OCI-LY7 (cell line): Measurements from ENCODE around the gene DNER. TPM values are rescaled to one million over a fixed set of nuclear protein-coding genes. Genes with fewer than 3 reads are reported as not detected.

ENCODE experiments used
- BruUV-seq: library from RNA; stranded (reverse); fragments of 400-500 nt; replicated peaks from 2 replicates; lab custom pipeline; 2021; lab: Mats Ljungman, UMichigan
- CTCF ChIA-PET: fragments of 300-600 bp; sonication (Branson Sonifier 250); formaldehyde crosslinking; loops from one replicate; lab custom pipeline; 2022; ENCODE audit warnings: antibody characterized with exemption; ENCODE audit not compliant: unreplicated experiment; lab: Charles Lee
- POLR2A ChIA-PET: fragments of 300-600 bp; sonication (Branson Sonifier 250); formaldehyde crosslinking; loops from one replicate; lab custom pipeline; 2022; ENCODE audit warnings: antibody characterized with exemption; lab: Charles Lee
- DNase-seq: peaks from one replicate; pipeline ENCODE4 v3.0.0-alpha.2; 2015; ENCODE audit warnings: low spot score
- H2AFZ ChIP-seq: fragments of 200-600 bp; sonication (generic), shearing (Covaris generic); 2 replicates; pipeline ENCODE4 v1.6.1; 2014; ENCODE audit warnings: mild to moderate bottlenecking, antibody characterized with exemption, low read length, moderate library complexity
- H3K27ac ChIP-seq: fragments of 200-600 bp; sonication (generic); 2 replicates; pipeline ENCODE4 v1.5.1; 2014; ENCODE audit warnings: mixed run types, low read depth, mild to moderate bottlenecking, moderate library complexity, low read length, inconsistent platforms; ENCODE audit not compliant: poor library complexity, severe bottlenecking
- H3K36me3 ChIP-seq: fragments of 200-600 bp; sonication (generic); 2 replicates; pipeline ENCODE4 v1.6.1; 2014; ENCODE audit warnings: mild to moderate bottlenecking, antibody characterized with exemption, low read length, moderate library complexity, mixed read lengths; ENCODE audit not compliant: insufficient read depth
- H3K4me1 ChIP-seq: fragments of 200-600 bp; sonication (generic); 2 replicates; pipeline ENCODE4 v1.5.1; 2014; ENCODE audit warnings: mild to moderate bottlenecking, low read length; ENCODE audit not compliant: insufficient read depth, poor library complexity, severe bottlenecking
- H3K4me2 ChIP-seq: fragments of 200-600 bp; sonication (generic); 2 replicates; pipeline ENCODE4 v1.6.1; 2014; ENCODE audit warnings: mild to moderate bottlenecking, low read length
- H3K4me3 ChIP-seq: fragments of 200-600 bp; sonication (generic); 2 replicates; pipeline ENCODE4 v1.5.1; 2014; ENCODE audit warnings: mild to moderate bottlenecking, low read depth, low read length; ENCODE audit not compliant: poor library complexity, severe bottlenecking
- H3K79me2 ChIP-seq: fragments of 200-600 bp; sonication (generic); 2 replicates; pipeline ENCODE4 v1.6.1; 2016; ENCODE audit warnings: low read depth, mild to moderate bottlenecking, low read length, moderate library complexity, mixed read lengths; ENCODE audit not compliant: insufficient read depth
- H3K9me2 ChIP-seq: fragments of 200-600 bp; sonication (generic); 2 replicates; pipeline ENCODE4 v1.6.1; 2016; ENCODE audit warnings: mild to moderate bottlenecking, low read length, mixed read lengths; ENCODE audit not compliant: insufficient read depth
- H3K9me3 ChIP-seq: fragments of 200-600 bp; sonication (generic); 2 replicates; pipeline ENCODE4 v1.6.1; 2014; ENCODE audit warnings: mild to moderate bottlenecking, mixed run types, low read length, mixed read lengths
- H4K20me1 ChIP-seq: fragments of 200-600 bp; sonication (generic); 2 replicates; pipeline ENCODE4 v1.6.1; 2014; ENCODE audit warnings: mild to moderate bottlenecking, antibody characterized with exemption, low read length, moderate library complexity, mixed read lengths; ENCODE audit not compliant: insufficient read depth
- EZH2phosphoT487 ChIP-seq: fragments of 200-600 bp; sonication (generic); IDR thresholded peaks from 2 replicates; pipeline ENCODE4 v1.6.1; 2018; ENCODE audit warnings: low read depth, borderline replicate concordance, mild to moderate bottlenecking, mixed run types, antibody characterized with exemption, low read length, moderate library complexity, mixed read lengths
- intact Hi-C: fragments of 100-400 bp; cut with micrococcal nuclease; formaldehyde crosslinking; loops from one replicate; pipeline ENCODE4 v1.10.0; 2022; ENCODE audit not compliant: unreplicated experiment
- total RNA-seq, 2 experiments: library from RNA; depleted of rRNA in 1 of 2; stranded (reverse); fragments of >200 nt in 1 of 2; shearing (Covaris generic) in 1 of 2; gene quantifications; 2 replicates each; pipeline ENCODE4 v1.2.3, GENCODE V29; 2014 to 2022
- TF ChIP-seq, protein P1 (sequence below): fragments of 200-600 bp; sonication (generic); conservative IDR thresholded peaks from 2 replicates; pipeline ENCODE4 v1.5.1; 2014; ENCODE audit warnings: mild to moderate bottlenecking, antibody characterized with exemption, low read length, moderate library complexity, mixed read lengths

The DNER gene
- total RNA-seq, 2 experiments from 2014 or later = not detected

DNA sequence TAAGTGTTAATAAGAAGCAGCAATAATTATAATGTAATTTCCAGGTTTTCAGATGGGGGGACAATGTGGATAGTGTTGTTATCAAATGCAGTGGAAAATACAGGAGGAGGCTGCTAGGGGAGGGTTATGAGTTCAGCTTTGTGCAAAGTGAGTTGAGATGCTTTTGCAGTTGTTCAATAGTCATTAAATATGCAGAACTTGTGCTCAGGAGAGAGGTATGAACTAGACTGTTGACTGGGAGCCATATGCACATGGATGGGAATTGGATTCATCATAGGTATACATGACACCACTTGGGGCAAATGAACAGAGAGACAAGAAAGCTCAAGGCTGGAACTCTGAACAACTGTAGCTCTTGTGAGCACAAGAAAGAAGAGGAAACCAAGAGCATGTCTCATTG lies 261.1 kb downstream of the DNER start:
- H3K4me3 ChIP-seq = no peak overlapping the region

GRCh38 chr2:229451852-229452251 lies 262.5 kb downstream of the DNER start:
- H3K9me3 ChIP-seq = no peaks in the 10 kb centered on the region
- no peaks in the 10 kb centered on the region for H4K20me1 ChIP-seq
- H3K4me3 ChIP-seq = no peak overlapping the region
- H3K4me2 ChIP-seq = no peak overlapping the region
- no peak overlapping the region for H3K27ac ChIP-seq
- H3K4me1 ChIP-seq = no peaks in the 10 kb centered on the region
- no peak for DNase-seq
- H2AFZ ChIP-seq = no peak overlapping the region
- H3K36me3 ChIP-seq = no peaks in the 10 kb centered on the region
- ChIA-PET POLR2A (no interaction called here), CTCF (no interaction called here)
- no peaks in the 10 kb centered on the region for H3K9me2 ChIP-seq
- TF ChIP-seq, protein P1, sequence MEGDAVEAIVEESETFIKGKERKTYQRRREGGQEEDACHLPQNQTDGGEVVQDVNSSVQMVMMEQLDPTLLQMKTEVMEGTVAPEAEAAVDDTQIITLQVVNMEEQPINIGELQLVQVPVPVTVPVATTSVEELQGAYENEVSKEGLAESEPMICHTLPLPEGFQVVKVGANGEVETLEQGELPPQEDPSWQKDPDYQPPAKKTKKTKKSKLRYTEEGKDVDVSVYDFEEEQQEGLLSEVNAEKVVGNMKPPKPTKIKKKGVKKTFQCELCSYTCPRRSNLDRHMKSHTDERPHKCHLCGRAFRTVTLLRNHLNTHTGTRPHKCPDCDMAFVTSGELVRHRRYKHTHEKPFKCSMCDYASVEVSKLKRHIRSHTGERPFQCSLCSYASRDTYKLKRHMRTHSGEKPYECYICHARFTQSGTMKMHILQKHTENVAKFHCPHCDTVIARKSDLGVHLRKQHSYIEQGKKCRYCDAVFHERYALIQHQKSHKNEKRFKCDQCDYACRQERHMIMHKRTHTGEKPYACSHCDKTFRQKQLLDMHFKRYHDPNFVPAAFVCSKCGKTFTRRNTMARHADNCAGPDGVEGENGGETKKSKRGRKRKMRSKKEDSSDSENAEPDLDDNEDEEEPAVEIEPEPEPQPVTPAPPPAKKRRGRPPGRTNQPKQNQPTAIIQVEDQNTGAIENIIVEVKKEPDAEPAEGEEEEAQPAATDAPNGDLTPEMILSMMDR = no peak
- TF ChIP-seq EZH2phosphoT487 = no peak
- intact Hi-C loops = no loop called here
- no TSS peak for BruUV-seq
- no peaks in the 10 kb centered on the region for H3K79me2 ChIP-seq

More for the DNA sequence above, 261.1 kb downstream of the DNER start:
- ChIA-PET CTCF (no interaction called here), POLR2A (interaction anchor here (0.6 kb wide), 1 partner anchor 1885 kb away, joined by 3 read pairs; no protein-coding TSS in a partner anchor)
- no peak for TF ChIP-seq EZH2phosphoT487
- TF ChIP-seq, protein P1 = no peak
- no peak overlapping the region for H2AFZ ChIP-seq
- no peaks in the 10 kb centered on the region for H3K36me3 ChIP-seq
- no TSS peak for BruUV-seq
- H4K20me1 ChIP-seq = no peaks in the 10 kb centered on the region
- H3K79me2 ChIP-seq = no peaks in the 10 kb centered on the region
- no peaks in the 10 kb centered on the region for H3K9me3 ChIP-seq
- H3K27ac ChIP-seq = no peak overlapping the region
- H3K4me2 ChIP-seq = no peak overlapping the region
- intact Hi-C loops = no loop called here
- no peak for DNase-seq
- no peaks in the 10 kb centered on the region for H3K9me2 ChIP-seq
- no peaks in the 10 kb centered on the region for H3K4me1 ChIP-seq

GRCh38 chr2:229447227-229447626 lies 267.1 kb downstream of the DNER start:
- Histone ChIP-seq H3K9me3 (no peaks in the 10 kb centered on the region), H3K4me3 (no peak overlapping the region)

More at GRCh38 chr2:229447227-229447626, 267.1 kb downstream of the DNER start:
- DNase-seq = no peak
- CTCF ChIA-PET = no interaction called here
- no peaks in the 10 kb centered on the region for H3K79me2 ChIP-seq
- no peak overlapping the region for H2AFZ ChIP-seq
- POLR2A ChIA-PET = no interaction called here
- BruUV-seq = no TSS peak
- TF ChIP-seq, protein P1 = no peak
- TF ChIP-seq EZH2phosphoT487 = no peak
- intact Hi-C loops = no loop called here
- no peak overlapping the region for H3K4me2 ChIP-seq
- H4K20me1 ChIP-seq = no peaks in the 10 kb centered on the region
- H3K27ac ChIP-seq = no peak overlapping the region
- H3K4me1 ChIP-seq = no peaks in the 10 kb centered on the region
- H3K9me2 ChIP-seq = no peaks in the 10 kb centered on the region
- no peaks in the 10 kb centered on the region for H3K36me3 ChIP-seq
